IPS DF 4.7 (cell line): ENCODE results near the gene CTRB2.

ENCODE experiments used
- DNase-seq: peaks from one replicate; pipeline ENCODE4 v3.0.0-alpha.2; 2013; ENCODE audit warnings: low spot score; ENCODE audit errors: extremely low read depth

Gene CTRB2

DNA sequence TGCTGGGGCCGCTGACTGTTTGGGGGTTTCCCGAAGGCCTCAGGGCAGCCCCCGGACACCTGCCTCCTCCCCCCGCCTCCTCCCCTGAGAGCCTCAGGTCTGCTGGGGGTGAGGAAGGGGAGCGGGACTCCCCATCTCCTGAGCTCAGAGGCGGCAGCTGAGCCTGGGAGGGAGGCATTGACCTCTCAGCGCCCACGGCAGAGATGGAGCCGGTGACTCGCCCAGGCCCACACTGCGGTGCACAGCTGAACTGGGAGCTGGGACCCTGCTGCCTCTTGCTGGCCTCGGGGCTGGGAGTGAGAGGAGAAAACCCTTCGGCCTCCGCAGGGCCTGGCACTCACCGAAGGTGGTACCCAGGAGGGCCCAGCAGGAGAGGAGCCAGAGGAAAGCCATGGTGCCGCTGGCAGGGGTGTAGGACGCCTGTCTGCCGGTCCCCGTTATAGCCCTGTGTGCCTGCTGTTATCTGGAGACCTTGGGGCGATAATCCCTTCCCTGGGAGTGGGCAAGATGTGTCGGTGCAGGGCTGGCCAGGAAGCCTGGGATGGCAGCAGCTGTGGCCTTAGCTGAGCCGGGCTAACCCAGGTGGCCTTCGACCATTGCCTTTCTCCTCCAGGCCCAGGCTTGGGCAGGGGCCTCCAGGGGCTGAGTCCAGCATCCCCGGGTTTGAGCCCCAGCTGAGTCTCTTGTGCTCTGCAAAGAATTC is at the start of gene CTRB2:
TSS of gene CTRB2 (minus strand) at position 413 of the 703 bp plus-strand sequence. CDS start at position 393, 20 bp downstream.
- no peak for DNase-seq

DNA sequence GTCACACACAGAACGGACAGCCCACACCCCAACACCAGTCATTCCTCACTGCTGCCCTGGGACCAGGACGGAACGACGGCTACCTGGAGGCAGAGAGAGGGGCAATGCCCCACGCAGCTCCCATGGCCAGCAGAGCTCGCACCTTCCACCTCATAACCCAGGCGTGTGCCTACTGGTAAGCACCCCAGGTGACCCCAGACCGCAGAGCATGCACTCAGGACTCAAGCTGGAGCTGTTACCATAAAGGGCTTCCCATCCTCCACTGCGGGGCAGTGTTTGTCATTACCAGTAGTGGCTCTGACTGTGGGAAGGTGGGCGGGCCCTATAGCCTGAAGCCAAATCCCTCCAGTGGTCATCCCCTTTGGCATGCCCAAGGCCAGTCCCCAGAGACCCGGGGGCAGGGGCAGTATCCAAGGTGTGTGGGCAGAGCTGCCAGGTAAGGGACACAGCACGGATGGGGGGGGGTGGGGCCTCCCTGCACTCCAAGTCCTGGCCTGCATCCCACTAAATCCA is 49.2 kb upstream of the CTRB2 start:
- no peak for DNase-seq

- no peak for DNase-seq
Observed at GRCh38 chr16:75254359-75254837, 47.4 kb upstream of the CTRB2 start.

DNA sequence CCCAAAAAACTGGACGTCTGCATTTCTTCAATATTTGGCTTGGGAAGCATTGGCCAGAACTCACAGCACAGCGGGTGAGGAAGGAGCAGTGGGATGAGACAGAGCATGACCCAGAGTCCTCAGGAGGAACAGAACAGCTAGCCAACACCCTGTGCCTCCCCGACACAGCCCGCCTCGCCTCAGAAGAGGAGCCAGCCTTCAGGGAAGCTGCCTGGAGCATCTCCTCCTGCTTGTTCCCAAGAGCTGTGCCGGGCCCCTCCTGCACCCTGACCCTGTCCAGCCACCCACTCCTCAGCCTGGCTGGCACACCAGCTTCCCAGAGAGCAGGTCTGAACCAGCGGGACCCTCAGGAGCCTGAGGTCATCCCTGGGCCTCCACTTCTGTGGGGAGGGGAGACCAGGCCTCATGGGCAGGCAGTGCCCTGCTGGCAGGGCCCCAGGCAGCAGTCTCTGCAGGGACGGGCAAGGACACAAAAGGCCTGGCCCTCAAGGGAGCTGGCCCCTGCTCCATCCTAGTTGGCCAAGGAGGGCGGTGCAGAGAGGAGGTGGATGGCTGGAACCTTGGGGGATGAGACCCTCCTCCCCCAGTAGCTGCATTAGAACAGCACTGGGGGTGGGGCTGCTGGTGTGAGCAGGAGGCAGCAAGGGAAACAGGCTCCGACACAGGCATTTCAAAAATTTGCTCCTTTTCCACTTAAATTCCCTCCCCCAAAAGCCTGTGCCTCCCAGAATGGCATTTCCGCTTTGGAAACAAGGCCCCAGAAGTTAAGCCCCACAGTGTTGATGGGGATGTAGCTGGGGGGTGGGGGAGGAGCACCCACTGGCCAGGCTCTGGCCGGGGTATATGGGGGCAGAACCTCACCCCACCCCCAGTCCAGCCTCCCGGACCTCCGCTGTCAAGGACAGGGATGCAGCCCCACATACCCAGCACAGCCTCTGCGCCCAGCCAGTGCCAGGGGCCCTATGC is 46.3 kb upstream of the CTRB2 start:
- DNase-seq, result no peak

DNA sequence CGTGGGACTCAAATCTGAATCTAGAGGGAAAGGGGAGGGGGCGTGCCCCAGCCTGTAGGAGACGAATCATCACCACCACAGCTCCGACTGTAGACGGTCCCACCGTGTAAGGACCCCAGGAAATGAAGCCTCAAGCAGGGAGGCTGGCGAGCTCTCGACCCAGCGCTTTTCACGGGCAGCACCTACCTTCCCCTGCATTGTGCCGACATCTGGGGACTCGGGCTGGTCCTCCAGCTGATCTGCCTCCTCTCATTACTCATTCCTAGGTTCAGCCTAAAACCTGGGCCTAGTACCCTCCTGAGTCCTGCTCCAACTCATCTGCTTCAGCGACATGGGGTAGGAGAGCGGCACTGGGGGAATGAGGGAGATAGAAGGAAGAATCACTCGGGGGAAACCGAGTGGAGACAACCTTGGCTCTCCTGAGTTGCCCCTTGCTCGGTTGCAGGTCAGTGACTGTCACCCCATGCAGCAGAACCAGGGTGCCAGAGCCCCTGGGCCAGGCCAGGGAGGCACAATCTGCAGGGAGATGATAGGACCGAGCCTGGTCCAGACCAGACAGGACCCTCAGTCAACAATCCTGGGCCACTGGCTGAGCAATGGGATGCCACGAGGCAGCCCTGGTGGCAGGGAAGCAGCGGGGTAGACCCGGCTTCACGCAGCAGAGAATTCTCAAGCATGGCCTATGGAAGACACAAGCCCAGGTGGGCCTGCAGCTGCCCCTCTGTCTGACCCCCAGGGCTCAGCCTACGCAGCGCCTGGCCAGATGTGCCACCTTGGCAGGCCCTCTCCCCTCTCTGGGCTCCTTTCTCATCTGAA is 45.3 kb upstream of the CTRB2 start:
- DNase-seq, result no peak

- no peak for DNase-seq
Observed at GRCh38 chr16:75251280-75252048, 44.5 kb upstream of the CTRB2 start, which contains the start of gene BCAR1. BCAR1 (minus strand) TSS chr16:75251624; CDS start chr16:75251482, 142 bp downstream.

DNA sequence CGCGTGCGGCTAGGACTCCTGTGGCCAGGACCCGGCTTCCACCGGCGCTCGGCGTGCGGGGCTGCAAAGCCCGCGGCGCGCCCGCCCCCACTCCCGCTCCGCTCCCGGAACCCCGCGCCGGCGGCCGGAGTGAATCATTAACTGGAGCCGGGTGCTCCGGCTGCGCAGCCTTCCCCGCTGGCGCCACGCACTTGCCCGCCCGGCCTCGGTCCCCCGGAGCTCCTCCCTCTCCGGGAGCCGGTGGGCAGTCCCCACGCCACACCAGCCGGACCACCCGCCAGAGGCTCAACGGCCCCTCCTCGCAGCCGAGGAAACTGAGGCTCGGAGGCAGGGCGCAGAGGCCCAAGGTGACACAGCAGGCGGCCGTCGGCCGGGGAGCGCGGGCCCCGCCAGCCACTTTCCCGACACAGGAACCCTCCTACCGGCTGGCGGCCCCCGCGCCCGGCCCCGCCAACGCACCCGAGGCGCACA is 43.9 kb upstream of the CTRB2 start:
- no peak for DNase-seq

DNA sequence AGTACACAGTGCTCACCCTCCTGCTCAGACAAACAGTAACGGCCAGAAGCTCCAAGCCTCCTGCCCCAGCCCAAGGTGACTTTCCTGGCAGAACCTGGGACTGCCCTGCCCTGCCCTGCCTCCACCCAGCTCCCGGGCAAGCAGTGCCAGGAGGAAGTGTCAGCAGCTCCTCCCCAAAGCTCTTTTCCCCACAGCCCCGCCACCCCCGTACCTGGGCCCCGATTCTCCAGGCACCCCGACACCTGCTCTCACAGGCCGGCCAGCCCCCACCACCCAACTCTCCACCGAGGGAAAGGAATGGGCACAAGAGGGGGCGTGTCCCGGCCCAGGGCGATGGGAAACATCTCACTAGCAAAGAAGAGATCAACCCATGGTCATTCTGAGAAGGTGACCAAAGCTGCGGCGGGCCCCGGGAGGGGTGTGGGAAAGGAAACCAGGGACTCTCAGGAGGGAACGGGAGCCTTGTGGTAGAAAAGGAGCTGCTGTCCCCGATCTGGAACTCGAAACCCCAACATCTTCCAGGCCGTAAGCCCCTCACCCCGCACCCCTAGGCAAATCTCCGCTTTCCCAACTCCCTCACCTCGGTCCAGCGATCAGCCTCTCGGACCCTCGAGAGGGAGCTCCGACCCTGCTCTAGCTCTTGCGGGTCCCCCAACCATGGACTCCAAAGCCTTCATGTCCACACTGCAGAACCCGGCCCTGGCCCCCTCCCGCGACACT is 43.3 kb upstream of the CTRB2 start:
- no peak for DNase-seq

GRCh38 chr16:75249441-75249840 is 42.5 kb upstream of the CTRB2 start:
- no peak for DNase-seq

DNA sequence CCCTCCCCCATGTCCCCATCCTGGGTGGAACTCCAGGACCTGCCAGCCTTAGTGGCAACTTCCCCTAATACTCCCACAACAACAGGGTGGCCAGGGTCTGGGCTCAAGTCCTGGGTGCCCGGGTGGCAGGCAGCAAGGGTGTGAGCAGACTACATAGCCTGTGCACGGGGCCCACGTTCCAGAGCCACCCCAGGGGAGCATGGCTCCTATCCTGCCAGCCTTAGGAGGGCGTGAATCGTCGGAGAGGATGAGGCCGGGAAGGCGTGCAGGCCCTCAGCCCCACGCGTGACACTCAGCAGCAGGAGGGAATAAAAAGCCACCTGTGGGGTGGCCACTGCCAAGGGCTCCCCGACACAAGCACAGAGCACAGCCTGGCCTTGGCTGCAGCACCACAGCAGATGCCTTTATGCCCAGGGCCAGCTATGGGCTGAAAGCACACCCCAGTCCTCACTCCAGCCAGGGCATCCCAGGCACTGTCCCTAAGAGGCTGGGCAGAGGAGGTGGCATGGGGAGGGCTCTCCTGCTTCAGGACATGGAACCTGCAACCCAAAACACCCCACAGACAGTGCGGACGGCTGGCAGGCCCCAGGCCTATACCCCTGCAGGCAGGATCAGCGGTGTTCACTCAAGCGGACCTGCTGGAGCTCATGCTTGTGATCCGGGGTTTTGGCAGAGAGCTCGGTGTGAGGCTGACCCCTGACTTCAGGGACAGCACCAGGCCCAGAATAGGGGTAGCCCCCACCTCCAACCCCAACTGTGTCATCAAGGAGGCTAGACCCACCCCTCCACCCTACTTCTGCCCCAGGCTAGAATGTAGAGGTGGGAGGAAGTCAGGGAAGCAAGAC is 41.8 kb upstream of the CTRB2 start:
- DNase-seq, result no peak

- DNase-seq, result no peak
Observed at GRCh38 chr16:75248142-75248535, 41.2 kb upstream of the CTRB2 start.

DNA sequence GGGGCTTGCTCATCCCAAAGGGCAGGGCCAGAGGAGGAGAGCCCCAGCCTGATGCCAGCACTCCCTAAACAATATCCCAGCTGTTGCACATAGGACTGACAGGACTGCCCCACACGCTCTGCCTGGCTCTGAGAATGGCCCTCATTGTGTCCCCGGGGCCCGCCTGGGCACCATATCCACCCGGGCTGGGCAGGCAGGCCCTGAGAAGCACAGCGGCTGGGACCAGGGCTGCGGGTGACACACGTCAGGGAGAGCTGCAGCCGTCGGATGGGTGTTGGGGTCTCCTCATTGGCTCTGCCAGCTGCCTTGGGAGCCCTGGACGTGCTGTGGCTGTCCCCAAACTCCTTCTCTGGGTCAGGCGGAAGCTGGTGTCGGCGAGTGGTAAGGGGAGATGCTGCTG is 40.3 kb upstream of the CTRB2 start:
- no peak for DNase-seq

DNA sequence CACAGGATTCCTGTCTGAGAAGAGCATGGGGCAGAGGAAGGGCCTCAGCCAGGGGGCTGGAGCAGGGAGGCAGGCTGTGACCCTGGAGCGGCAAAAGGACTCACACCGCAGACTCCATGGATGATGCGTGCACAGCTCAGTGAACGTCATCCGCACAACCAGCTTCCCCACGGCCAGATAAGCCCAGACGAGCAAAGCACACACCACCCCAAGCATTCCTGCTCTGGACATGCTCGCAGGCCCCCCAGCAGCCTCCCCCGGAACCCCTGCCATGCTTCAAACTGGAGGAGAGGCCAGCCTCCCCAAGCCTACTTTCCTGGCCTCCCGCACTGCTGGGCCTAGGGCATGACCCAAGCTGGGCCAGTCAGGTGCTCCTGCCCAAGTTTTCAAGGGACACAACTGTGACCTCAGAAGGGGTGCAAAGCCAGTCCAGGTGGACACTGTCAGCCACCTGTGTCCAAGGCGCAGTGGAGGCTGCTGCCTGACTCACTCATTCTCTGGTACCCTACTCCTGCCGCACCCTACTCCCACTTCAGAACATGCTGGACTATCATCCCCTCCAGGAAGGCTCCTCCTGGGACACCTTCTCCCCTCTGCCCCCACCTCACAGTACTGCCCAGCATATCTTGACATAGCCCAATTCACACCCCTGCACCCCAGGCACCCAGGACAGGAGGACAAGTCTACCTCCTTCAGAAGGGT is 39.7 kb upstream of the CTRB2 start:
- no peak for DNase-seq

GRCh38 chr16:75244844-75245758 is 38.1 kb upstream of the CTRB2 start:
- no peak for DNase-seq

- no peak for DNase-seq
Observed at GRCh38 chr16:75244225-75244809, 37.4 kb upstream of the CTRB2 start.

DNA sequence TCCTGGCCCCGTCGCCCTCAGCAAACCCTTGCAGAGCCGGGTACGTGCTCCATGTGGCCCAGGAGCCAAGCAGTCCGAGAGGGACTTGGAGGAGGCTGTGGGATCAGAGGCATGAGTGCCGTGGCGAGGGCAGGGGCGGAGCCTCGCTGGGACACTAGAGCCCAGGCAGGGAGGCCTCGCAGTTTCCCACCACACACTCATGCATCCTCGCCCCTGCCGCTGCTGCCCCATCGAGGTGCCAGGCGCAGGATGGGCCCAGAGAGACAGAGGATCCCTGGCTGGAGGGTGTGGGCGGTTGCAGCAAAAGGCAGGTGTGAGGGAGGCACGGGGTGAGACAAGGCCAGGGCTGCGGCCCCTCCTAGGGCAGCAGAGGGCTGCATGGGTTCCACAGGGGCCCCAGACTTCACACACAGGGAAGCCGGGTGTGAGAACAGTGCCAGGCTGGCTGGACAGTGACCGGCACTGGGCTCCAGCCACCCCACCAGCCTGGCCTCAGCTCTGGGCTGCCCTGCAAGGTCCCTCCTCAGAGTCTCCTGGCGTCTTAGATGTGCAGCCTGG is 36.8 kb upstream of the CTRB2 start:
- no peak for DNase-seq
